NOMO-1 (cell line): Measurements from ENCODE around the gene FBXW8.
A peak's percentile ranks its signal among the peaks of the same experiment; 100 is the strongest.

Experiments
- DNase-seq, 2 experiments: peaks; one replicate each; lab custom pipeline; 2025; ENCODE audit not compliant: unreplicated experiment in 2 of 2; lab: John Stamatoyannopoulos, UW

The FBXW8 gene

DNA sequence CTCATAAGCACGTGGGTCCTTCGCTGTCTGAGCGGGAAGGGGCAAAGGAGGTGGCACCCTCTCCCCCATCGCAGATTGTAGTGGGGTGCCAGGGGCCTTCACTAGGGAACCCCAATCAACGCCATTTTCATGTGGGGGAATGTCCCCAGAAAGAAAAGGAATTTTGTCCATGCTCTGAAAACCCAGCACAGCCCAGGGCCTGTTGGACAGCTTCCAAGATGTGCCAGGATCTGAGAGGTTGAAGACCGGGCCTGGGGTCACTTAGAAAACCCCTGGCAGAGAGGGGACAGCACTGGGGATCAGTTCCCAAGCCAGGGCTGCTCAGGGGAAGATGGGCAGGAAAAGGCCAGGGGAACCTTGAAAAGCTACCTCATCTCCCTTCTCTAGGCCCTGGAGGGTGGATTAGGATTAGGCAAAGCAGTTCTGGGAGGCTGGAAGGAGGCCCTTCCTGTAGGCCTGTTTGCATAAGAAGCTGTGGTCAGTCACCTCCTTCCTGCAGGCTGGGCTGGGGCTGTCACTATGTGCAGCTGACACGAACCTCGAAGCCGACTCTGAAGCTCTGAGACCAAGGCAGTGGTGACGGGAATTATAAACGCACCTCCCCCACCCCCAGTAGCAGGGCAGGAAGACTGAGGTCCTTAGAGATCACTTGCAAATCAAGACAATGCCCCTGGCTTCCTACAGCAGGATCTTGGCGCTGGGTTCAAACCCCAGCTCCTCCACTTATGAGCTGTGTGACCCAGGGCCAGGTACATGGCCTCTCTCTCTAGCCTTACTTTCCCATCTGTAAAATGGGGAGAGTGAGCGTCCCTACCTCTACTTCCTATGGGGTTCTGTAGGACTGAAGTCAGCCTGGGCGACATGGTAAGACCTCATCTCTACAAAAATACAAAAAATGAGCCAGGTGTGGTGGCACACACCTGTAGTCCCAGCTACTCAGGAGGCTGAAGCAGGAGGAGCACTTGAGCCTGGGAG is 159.5 kb downstream of the FBXW8 start:
- peak; percentile 77 to 84 for DNase-seq

DNA sequence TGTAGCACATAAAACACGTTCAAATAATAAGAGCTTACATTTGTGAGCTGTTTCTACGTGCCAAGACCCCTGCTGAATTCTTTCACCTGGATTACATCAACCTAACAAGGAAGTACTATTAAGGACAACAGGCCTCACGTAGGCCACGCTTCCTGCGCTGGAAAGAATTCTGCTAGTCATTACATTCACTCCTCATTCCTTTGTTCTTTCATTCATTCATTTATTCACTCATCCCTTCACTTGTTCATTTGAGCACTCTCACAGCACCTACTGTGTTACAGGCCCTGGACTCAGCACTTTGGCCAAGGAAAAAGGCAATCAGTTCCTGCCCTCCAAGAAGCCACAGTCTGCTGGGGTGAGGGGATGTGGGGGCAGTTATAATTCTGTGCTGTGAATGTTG is 160.3 kb downstream of the FBXW8 start:
- no peak for DNase-seq

DNA sequence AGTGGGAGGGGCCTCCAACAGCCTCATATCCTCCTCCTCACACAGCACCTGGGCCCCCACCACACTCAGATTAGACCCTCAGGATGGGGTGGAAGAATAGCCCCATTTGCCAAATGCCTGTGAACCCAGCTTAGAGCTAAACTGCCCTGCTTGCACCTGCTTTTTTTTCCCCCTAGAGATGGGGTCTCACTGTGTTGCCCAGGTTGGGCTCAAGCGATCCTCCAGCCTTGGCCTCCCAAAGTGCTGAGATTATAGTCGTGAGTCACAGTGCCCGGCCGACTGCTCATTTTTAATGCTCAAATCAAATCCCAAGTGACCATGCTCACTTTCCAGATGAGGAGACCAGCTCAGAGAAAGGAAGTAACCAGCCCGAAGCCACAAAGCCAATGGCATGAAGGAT is 161.4 kb downstream of the FBXW8 start:
- DNase-seq: no peak

DNA sequence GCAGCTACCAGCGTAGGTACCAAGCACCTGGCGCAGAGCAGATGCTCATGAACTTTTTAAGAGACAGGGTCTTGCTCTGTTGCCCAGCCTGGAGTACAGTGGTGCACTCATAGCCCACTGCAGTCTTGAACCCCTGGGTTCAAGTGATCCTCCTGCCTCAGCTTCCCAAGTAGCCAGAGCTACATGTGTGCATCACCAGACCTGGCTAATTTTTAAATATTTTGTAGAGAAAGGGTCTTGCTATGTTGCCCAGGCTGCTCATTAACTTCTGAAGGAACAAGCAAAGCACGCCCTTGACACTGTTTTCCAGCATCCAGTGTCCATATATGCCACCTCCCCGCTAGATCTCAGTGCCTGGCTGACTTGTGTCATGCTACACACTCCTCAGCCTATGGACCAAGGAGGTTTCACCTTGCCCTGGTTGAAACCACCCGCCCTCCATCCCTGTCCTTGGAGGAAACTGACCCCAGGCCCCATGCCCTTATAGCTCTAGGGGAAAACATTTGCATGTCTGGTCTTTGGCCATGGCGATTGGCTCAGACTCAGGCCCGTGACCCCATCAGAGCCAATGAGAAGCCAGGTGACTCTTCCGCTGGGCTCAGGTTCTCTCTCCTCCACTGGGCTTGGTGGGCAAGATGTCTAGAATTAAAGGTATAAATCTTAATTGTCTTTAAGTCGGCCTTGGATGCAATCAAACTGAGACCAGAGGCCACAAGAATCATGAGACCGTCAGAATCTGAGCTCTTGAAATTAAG is 162.2 kb downstream of the FBXW8 start:
- DNase-seq: no peak

DNA sequence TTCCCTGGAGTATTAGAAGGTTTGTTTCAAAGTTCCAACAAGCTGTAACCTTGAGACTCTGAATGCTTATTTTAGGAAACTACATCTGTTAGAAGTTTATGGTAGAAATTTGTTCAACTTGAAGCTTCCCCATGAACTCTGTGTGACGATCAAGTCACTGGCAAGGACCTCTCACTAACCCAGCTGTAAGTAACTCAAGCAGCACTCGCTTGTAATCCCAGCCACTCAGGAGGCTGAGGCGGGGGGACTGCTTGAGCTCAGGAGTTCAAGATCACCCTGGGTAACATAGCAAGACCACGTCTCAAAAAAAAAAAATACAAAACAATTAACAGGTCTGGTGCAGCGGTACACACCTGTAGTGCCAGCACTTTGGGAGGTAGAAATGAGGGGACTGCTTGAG is 162.9 kb downstream of the FBXW8 start:
- no peak for DNase-seq

DNA sequence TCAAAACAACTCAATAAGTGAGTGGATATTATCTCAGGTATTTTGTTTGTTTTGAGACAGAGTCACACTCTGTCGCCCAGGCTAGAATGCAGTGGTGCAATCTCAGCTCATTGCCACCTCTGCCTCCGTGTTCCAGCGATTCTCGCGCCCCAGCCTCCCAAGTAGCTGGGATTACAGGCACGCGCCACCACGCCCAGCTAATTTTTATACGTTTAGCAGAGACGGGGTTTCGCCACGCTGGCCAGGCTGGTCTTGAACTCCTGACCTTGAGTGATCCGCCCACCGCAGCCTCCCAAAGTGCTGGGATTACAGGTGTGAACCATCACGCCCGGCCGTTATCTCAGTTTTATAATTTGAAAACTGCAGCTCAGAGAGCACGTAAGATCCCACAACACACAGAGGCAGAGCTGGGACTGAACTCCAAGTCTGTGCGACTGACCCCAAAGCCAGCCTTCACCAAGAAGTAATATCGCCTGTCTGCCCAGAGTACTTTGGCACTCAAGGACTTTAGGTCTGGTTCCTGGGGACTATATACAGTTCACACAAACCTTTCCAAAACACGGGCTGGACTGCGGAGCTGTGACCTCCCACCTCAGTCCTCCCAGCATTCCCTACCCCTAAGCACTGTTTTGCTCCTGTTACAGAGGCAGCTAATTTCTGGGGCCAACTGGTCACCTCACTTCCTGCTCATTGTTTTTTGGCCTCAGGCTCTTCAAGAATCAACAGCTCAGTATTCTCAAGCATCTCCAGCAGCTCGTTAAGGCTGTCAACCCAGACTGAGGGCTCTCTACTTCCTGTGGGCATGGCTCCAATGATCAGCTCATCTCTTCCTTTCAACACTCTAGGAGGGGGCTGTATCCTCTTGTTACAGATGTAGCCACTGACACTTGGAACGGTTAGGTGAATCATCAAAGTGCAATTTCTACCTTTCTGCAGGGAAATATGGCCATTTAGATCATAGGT is 165.9 kb downstream of the FBXW8 start:
- peak in 1 of 2 experiments; percentile 9 for DNase-seq

DNA sequence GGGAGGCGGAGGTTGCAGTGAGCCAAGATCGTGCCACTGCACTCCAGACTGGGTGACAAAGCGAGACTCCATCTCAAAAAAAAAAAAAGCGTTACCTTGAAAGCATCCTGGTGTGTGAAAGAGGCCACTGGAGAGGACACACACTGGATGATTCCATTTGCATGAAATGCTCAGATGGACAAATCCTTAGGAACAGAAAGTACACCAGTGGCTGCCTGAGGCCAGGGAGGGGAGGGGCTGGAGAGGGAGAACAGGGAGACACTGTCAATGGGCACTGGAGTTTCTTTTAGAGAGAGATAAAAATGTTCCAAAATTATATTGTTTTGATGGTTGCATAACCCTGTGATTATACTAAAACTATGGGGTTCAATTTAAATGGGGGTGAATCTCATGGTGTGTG is 168.7 kb downstream of the FBXW8 start:
- DNase-seq: no peak

DNA sequence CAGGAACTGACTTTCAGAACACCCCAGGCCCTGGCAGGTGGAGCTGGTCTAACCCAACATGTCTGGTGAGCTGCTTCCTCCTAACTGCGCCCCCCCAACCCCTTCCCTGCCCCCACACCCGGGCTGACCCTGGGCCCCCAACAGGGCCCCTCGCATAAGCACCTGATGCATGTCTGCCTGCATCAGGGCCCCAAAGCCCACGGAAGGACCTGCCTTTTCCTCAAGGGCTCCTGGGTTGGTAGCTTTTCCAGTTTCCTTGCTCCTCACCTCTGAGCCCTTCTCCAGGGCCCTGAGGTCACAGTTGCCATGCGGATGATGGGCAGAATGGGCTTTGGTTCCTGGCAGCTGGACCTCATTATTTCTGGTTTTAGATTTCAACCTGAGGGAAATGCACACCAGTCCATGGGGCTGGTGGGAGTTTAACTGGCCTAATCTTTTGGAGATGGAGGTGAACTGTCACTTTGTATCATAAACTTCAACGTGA is 170.0 kb downstream of the FBXW8 start:
- no peak for DNase-seq
